ENCODE measurements around the gene FAN1.

DNA sequence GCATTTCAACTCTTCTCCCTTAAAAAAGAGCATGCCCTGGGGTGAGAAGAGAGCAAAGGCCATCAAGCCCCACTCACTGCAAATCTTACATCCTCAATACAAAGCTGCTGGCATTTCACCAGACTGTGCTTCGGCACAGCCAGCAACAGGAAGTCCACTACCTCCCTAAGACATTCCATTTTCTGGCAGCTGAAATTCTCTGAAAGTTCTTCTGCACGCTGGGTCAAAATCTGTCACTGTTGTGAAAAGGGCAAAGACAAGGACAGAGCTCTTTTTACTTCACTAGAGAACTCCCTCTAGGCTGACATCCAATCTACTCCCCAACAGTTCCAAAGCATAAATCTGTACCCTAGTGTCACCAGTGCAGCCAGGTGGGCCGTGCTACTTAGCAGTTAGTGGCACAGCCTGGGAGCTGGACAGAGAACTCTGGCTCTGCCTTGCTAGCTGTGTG, 81.4 kb downstream of the FAN1 start:
- TF ChIP-seq SUZ12 (IDR thresholded peaks at IDR 0.05): no peak
- no peak for TF ChIP-seq BHLHE40 (IDR thresholded peaks at IDR 0.05; ENCODE audit: borderline replicate concordance)
- no peak for TF ChIP-seq SP1 (IDR thresholded peaks at IDR 0.05)
- no peak for TF ChIP-seq ELF4 (IDR thresholded peaks at IDR 0.05)
- no peak for TF ChIP-seq FOXK2 (IDR thresholded peaks at IDR 0.05)
- TF ChIP-seq, protein P1, sequence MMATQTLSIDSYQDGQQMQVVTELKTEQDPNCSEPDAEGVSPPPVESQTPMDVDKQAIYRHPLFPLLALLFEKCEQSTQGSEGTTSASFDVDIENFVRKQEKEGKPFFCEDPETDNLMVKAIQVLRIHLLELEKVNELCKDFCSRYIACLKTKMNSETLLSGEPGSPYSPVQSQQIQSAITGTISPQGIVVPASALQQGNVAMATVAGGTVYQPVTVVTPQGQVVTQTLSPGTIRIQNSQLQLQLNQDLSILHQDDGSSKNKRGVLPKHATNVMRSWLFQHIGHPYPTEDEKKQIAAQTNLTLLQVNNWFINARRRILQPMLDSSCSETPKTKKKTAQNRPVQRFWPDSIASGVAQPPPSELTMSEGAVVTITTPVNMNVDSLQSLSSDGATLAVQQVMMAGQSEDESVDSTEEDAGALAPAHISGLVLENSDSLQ (IDR thresholded peaks at IDR 0.05): no peak
- no peak for TF ChIP-seq FOXM1 (IDR thresholded peaks at IDR 0.05; ENCODE audit: borderline replicate concordance)
- no peak for TF ChIP-seq ARNT (IDR thresholded peaks at IDR 0.05)
- no peak for TF ChIP-seq TARDBP (IDR thresholded peaks at IDR 0.05)
- no peak for TF ChIP-seq LEF1 (IDR thresholded peaks at IDR 0.05; ENCODE audit: borderline replicate concordance)
- TF ChIP-seq NFRKB (IDR thresholded peaks at IDR 0.05): no peak
- no peak for TF ChIP-seq FOXA1 (IDR thresholded peaks at IDR 0.05)

All from HEK293T (cell line).